ENCODE data around the gene TBX15.

Gene TBX15

DNA sequence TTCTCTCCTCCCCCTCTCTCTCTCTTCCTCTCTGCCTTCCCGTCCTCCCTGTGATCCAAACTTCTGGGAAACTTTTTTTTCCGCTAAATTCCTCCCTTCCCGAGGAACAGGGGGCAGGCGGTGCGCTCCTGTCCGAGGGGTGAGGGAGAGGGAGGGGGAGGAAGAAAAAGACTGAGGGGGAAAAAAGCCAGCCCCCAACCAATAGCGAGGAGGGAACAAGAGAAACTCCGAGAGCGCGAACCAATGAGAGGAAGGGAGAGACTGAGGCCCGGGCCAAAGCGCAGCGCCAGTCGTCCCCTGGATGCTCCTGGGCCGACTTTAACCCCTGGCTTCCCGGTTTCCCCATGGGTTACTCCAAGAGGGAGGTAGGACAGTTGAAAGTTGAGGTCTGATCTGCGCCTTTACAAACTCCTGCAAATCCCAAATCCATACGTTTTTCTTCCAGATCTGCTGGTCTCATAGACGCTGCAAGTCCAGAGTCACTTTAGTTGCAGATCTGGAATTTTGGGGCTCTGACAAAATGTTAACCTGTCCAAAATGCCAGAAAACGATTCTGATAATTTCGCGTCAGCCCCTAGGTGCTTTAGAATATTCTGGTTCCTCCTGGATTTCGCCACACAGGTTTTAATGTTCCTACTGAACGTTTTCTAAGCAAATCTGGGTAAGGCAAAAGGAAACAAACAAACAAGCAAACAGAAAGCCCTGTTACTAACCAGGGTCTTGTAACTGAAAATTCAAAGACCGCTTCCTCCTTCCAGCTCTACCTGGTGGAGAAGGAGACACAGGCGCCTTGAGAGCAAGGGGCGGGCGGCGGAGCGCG, at the start of gene TBX15:
Gene TBX15 (minus strand): TSS at position 158 of the 820 bp plus-strand sequence. CDS start 548 bp downstream, outside the sequence.
- no peak within 1 kb of the TSS for H3K4me3 ChIP-seq (ENCODE audit: low read depth, low read length)
- TF ChIP-seq, protein P1, sequence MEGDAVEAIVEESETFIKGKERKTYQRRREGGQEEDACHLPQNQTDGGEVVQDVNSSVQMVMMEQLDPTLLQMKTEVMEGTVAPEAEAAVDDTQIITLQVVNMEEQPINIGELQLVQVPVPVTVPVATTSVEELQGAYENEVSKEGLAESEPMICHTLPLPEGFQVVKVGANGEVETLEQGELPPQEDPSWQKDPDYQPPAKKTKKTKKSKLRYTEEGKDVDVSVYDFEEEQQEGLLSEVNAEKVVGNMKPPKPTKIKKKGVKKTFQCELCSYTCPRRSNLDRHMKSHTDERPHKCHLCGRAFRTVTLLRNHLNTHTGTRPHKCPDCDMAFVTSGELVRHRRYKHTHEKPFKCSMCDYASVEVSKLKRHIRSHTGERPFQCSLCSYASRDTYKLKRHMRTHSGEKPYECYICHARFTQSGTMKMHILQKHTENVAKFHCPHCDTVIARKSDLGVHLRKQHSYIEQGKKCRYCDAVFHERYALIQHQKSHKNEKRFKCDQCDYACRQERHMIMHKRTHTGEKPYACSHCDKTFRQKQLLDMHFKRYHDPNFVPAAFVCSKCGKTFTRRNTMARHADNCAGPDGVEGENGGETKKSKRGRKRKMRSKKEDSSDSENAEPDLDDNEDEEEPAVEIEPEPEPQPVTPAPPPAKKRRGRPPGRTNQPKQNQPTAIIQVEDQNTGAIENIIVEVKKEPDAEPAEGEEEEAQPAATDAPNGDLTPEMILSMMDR (IDR thresholded peaks at IDR 0.05; ENCODE audit: low read depth, low read length, missing control alignments): no peak

DNA sequence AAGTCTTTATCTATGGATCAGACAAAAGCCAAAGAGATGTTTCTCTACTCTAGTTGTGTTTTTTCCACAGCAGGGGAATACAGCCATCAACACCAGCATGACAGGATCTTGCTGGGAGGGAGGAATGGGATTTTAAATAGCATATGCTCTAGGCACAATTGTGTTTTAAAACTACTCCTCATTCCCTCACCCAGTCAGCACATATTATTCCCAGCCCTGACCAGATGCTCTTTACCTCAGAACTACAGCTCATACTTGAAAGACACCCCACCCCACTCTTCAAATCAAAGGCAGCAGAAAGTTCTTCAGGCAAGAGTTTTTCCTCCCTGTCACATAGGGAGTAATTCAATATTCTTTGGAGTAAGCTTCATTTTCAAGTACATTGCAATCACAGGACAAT, 46.2 kb upstream of the TBX15 start:
- H3K4me3 ChIP-seq (ENCODE audit: low read depth, low read length): no peak overlapping the region
- DNase-seq (ENCODE audit: low read depth): no peak
- TF ChIP-seq, protein P1 (IDR thresholded peaks at IDR 0.05; ENCODE audit: low read depth, low read length, missing control alignments): no peak

More for the DNA sequence above, at the start of gene TBX15:
- DNase-seq (ENCODE audit: low read depth): no peak

DNA sequence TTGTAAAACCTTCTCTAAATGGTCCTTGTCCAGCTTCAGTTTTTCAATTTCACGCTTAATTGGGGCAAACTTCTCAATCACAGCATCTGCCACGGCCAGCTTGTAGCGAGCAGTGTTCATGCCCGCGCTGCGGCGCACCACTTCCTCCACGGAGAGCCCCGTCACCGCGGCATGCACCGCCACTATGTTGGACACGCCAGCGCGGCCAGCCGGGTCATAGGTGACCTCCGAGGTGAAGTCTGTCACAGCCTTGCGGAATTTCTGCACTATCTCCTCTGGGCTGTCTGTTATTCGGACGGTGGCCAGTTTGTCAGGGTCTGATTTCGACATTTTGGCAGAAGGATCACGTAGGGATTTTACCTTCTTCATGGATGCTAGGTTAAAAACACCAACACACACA, 44.8 kb upstream of the TBX15 start:
- TF ChIP-seq, protein P1 (IDR thresholded peaks at IDR 0.05; ENCODE audit: low read depth, low read length, missing control alignments): no peak
- no peak for DNase-seq (ENCODE audit: low read depth)
- no peak overlapping the region for H3K4me3 ChIP-seq (ENCODE audit: low read depth, low read length)

DNA sequence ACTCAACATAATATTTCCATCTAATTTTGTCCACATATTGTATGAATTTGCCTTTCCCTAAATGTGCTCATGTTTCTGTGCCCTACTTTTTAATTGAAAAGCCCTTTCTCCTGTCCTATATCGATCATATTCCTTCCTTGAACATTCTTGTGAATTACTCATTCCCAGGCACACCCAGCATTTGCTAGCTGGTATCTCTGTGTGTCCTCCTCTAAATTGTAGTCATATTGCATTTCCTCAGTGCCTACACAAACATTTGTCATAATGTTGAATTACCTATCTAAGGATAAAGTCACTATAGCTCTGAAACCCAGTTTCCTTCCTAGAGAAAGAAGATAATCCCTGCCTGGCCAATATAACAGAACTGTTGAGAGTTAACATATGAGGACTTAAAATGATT, 39.6 kb upstream of the TBX15 start:
- TF ChIP-seq, protein P1 (IDR thresholded peaks at IDR 0.05; ENCODE audit: low read depth, low read length, missing control alignments): no peak
- H3K4me3 ChIP-seq (ENCODE audit: low read depth, low read length): no peak overlapping the region
- no peak for DNase-seq (ENCODE audit: low read depth)

DNA sequence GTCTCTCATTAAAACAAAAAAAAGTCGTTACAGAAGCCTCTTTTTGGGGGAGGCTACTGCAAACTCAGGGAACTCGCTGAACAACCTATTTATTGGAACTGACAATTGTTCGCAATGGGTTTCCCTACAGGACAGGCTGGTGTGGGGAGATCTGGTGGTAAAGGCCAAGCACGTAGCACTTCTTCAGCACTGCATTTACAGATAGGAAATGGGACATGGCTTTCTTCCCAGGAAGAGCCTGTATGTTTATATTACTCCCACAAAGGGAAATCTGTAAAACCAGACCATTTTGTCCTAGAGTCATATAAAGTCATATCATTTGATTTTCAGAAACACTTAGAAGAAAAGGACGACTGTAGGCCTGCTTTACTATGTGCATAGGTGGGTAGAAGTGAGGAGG, 38.8 kb upstream of the TBX15 start:
- no peak overlapping the region for H3K4me3 ChIP-seq (ENCODE audit: low read depth, low read length)
- TF ChIP-seq, protein P1 (IDR thresholded peaks at IDR 0.05; ENCODE audit: low read depth, low read length, missing control alignments): no peak
- DNase-seq (ENCODE audit: low read depth): no peak

DNA sequence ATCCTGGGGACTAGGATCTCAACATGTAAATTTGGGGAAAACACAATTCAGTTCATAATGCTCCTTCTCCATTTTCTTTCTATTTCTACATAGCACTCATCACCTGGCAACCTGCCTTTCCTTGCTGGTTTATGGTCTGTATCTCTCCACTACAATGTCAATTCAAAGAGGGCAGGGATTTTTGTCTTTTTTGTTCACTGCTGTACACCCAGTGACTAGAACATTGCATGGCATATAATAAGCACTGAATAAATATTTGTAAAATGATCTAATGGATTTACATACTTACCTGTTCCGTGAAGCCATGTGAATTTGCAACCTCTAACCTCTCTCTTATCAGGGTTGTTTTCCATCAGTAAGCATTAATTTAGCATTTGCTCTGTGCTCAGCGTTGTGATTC, 27.4 kb upstream of the TBX15 start:
- no peak overlapping the region for H3K4me3 ChIP-seq (ENCODE audit: low read depth, low read length)
- DNase-seq (ENCODE audit: low read depth): no peak
- TF ChIP-seq, protein P1 (IDR thresholded peaks at IDR 0.05; ENCODE audit: low read depth, low read length, missing control alignments): no peak

DNA sequence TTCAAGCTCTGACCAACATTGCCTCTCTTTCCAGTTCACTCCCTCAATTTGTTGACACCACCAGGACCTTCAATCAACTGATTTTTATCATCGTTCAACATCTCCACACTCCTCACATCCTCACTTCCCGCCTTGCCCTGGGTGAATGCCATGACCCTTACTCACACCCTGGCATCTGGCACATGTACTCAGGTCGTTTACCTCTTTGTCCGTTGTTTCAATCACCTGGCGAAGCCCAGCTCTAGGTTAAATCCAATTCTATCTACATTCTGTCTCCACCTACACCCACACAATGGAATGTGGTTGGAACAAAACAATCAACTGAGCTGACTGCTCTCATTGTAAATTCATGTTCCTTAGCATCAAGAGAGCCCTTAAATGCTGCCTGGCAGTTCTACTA, 24.2 kb upstream of the TBX15 start:
- DNase-seq (ENCODE audit: low read depth): no peak
- H3K4me3 ChIP-seq (ENCODE audit: low read depth, low read length): no peak overlapping the region
- TF ChIP-seq, protein P1 (IDR thresholded peaks at IDR 0.05; ENCODE audit: low read depth, low read length, missing control alignments): no peak
